Effector memory CD4-positive, alpha-beta T cell (primary cell): ENCODE measurements around the gene ATP2B1.

Experiments used
- DNase-seq, 3 donors: peaks; one replicate each; pipeline ENCODE4 v3.0.0-alpha.2; 2020
- H3K27ac ChIP-seq: 2 replicates; pipeline ENCODE4 v1.7.0; 2013; ENCODE audit warnings: mild to moderate bottlenecking, low read length, moderate library complexity; ENCODE audit not compliant: insufficient read depth, poor library complexity, severe bottlenecking
- H3K27me3 ChIP-seq: replicated peaks from 2 replicates; pipeline ENCODE4 v1.7.0; 2013; ENCODE audit warnings: mild to moderate bottlenecking, low read length; ENCODE audit not compliant: insufficient read depth, control insufficient read depth, poor library complexity, severe bottlenecking
- H3K36me3 ChIP-seq: 2 replicates; pipeline ENCODE4 v1.7.0; 2013; ENCODE audit warnings: mild to moderate bottlenecking, low read length, moderate library complexity; ENCODE audit not compliant: control insufficient read depth, insufficient read depth
- H3K4me1 ChIP-seq: 2 replicates; pipeline ENCODE4 v1.7.0; 2013; ENCODE audit warnings: low read length, mild to moderate bottlenecking; ENCODE audit not compliant: control insufficient read depth, insufficient read depth, poor library complexity, severe bottlenecking
- H3K4me3 ChIP-seq: 2 replicates; pipeline ENCODE4 v1.7.0; 2013; ENCODE audit warnings: low read length, low read depth, mild to moderate bottlenecking; ENCODE audit not compliant: insufficient read depth, poor library complexity, severe bottlenecking
- H3K9me3 ChIP-seq: 2 replicates; pipeline ENCODE4 v1.7.0; 2013; ENCODE audit warnings: mild to moderate bottlenecking, low read length, moderate library complexity; ENCODE audit not compliant: control insufficient read depth

Gene ATP2B1

DNA sequence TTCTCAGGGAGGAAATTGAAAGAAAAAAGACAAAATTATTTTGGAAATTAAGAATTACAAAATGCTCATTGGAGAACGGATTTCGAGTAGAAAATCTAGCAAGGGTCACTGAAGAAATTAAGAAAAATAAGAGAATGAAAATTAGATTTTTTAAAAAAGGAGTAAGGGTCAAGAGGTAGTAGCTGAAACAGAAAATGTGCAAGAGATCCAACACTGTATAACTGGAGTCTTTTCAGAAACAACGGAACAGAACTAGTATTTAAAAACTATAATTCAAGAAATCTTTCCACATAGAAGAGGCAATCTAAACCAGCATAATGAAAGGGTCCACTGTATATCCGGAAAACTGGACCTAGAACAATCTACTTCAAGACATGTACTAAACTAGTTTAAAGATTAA, 28.2 kb downstream of the ATP2B1 start:
- no peaks in the 10 kb centered on the region for H3K36me3 ChIP-seq

DNA sequence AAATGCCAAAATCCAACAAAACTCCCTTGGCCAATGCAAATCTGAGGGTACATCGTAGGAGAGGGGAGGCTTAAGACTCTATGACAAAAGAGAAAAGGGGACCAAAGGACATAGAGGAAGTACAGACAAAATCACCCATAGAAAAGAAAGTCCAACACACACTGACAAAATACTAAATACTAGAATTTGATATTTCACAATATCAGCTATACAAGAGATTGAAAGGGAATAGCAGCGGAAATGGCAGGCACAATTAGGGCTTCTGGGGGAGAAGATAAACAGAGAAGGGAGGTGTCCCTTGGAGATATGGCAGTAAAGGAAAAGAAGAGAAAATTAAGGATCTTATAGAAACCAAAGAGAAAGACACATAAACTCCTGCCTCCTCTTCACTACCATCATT, 29.0 kb downstream of the ATP2B1 start:
- no peak overlapping the region for H3K4me3 ChIP-seq
- no peaks in the 10 kb centered on the region for H3K36me3 ChIP-seq
- H3K27me3 ChIP-seq, result no peaks in the 10 kb centered on the region
- H3K4me1 ChIP-seq, result peaks cover 1% of the 10 kb centered on the region
- no peak overlapping the region for H3K27ac ChIP-seq
- DNase-seq, result no peak
- H3K9me3 ChIP-seq, result peaks cover 5% of the 10 kb centered on the region

More for the DNA sequence above, 28.2 kb downstream of the ATP2B1 start:
- Histone ChIP-seq H3K4me3 (no peak overlapping the region), H3K4me1 (peaks cover 4% of the 10 kb centered on the region), H3K9me3 (peaks cover 5% of the 10 kb centered on the region), H3K27me3 (no peaks in the 10 kb centered on the region), H3K27ac (no peak overlapping the region)
- no peak for DNase-seq

DNA sequence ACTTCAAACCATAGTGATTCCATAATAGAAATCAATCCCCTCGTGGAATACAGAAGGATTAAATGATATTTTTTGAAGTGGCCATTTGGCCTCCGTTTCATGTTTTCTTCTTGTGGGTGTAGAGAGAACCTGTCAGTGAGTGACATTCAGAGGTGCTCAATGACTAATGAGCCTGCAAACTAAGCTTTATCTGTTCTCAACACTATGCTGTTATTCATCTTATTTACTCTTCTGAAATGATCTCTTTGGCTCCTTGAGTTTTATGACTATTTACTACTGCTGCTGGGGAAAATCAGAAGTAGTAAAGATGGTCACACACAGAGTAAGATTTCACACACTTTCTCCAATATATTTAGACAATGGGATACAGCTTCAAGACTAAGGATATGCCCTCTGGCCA, 30.4 kb downstream of the ATP2B1 start:
- peaks cover 6% of the 10 kb centered on the region for H3K4me1 ChIP-seq
- H3K4me3 ChIP-seq, result no peak overlapping the region
- H3K36me3 ChIP-seq, result no peaks in the 10 kb centered on the region
- no peak overlapping the region for H3K27ac ChIP-seq
- H3K9me3 ChIP-seq, result peaks cover 5% of the 10 kb centered on the region
- no peak for DNase-seq
- H3K27me3 ChIP-seq, result no peaks in the 10 kb centered on the region

DNA sequence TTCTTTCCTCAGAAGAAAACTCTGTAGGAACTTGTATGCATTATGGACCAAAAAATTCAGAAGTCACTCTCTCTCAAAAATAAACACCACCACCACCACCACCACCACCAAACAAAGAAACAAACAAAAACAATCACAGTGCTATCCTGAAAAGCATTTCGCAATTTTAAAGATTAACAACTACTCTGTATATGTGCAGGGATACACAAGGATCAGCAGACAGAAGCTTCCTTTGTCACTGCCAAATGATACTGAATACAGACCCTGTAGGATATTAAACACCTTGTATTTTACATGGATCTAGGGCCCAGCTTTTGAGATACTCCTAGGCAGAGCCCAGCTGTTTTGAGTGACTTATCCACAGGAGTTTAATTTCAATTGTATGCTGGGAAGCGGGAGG, 31.7 kb downstream of the ATP2B1 start:
- Histone ChIP-seq H3K27ac (no peak overlapping the region), H3K4me3 (no peak overlapping the region), H3K27me3 (no peaks in the 10 kb centered on the region), H3K4me1 (peaks cover 6% of the 10 kb centered on the region), H3K36me3 (no peaks in the 10 kb centered on the region), H3K9me3 (peaks cover 5% of the 10 kb centered on the region)
- DNase-seq, result no peak

GRCh38 chr12:89674326-89674942, 34.2 kb downstream of the ATP2B1 start:
- H3K27me3 ChIP-seq, result no peaks in the 10 kb centered on the region
- H3K36me3 ChIP-seq, result no peaks in the 10 kb centered on the region
- H3K4me3 ChIP-seq, result no peak overlapping the region
- peaks cover 6% of the 10 kb centered on the region for H3K4me1 ChIP-seq
- DNase-seq, result no peak
- no peaks in the 10 kb centered on the region for H3K9me3 ChIP-seq
- no peak overlapping the region for H3K27ac ChIP-seq

- Histone ChIP-seq H3K4me1 (peaks cover 6% of the 10 kb centered on the region), H3K27ac (no peak overlapping the region)
Measured at GRCh38 chr12:89673603-89674002, 35.0 kb downstream of the ATP2B1 start.

DNA sequence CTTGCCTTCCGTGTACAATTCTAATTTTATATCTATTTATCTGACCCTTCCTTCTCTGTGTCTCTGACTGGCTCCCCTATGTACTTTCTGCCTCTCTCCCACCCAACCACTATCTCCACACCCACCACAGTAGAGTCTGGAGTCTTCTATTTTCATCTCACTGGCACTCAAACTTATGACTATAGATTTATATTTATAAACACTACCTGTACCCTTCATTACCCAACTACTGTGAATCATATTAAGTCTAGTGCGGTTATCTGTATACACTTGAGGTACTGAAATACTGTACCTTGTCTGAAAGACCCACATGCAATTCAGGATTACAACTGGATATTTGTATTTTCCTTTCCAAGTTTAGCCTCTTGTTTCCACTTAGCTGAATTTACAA, 36.1 kb downstream of the ATP2B1 start:
- H3K4me3 ChIP-seq, result no peak overlapping the region
- H3K9me3 ChIP-seq, result no peaks in the 10 kb centered on the region
- no peaks in the 10 kb centered on the region for H3K27me3 ChIP-seq
- no peak for DNase-seq
- H3K27ac ChIP-seq, result no peak overlapping the region
- no peaks in the 10 kb centered on the region for H3K36me3 ChIP-seq
- H3K4me1 ChIP-seq, result peaks cover 6% of the 10 kb centered on the region

More at GRCh38 chr12:89673603-89674002, 35.0 kb downstream of the ATP2B1 start:
- no peaks in the 10 kb centered on the region for H3K36me3 ChIP-seq
- no peaks in the 10 kb centered on the region for H3K9me3 ChIP-seq
- H3K27me3 ChIP-seq, result no peaks in the 10 kb centered on the region
- DNase-seq, result no peak
- H3K4me3 ChIP-seq, result no peak overlapping the region

DNA sequence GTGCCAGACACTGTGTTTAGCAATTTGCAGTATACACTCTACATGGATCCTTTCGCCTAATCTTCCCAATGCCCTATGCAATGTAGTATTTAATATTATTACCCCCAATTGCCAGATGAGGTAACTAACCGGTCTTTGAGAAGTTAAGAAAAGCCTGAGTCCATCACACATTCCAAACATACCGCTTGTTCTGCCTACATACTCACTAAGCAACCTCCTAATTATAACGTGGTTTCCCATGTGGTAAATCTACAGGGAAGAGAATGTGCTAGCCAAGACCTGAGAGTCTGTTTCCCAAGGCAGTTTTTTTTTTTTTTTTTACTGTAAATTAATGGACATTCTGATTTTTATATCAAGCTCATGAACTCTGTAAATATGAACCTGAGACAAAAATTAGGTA, 37.2 kb downstream of the ATP2B1 start:
- Histone ChIP-seq H3K4me1 (peaks cover 6% of the 10 kb centered on the region), H3K4me3 (no peak overlapping the region), H3K27me3 (no peaks in the 10 kb centered on the region), H3K9me3 (no peaks in the 10 kb centered on the region), H3K27ac (no peak overlapping the region), H3K36me3 (no peaks in the 10 kb centered on the region)
- DNase-seq, result no peak

GRCh38 chr12:89669197-89669596, 39.4 kb downstream of the ATP2B1 start:
- no peak overlapping the region for H3K27ac ChIP-seq
- no peak for DNase-seq
- H3K9me3 ChIP-seq, result no peaks in the 10 kb centered on the region
- H3K27me3 ChIP-seq, result no peaks in the 10 kb centered on the region
- peaks cover 2% of the 10 kb centered on the region for H3K4me1 ChIP-seq
- no peak overlapping the region for H3K4me3 ChIP-seq
- H3K36me3 ChIP-seq, result no peaks in the 10 kb centered on the region

DNA sequence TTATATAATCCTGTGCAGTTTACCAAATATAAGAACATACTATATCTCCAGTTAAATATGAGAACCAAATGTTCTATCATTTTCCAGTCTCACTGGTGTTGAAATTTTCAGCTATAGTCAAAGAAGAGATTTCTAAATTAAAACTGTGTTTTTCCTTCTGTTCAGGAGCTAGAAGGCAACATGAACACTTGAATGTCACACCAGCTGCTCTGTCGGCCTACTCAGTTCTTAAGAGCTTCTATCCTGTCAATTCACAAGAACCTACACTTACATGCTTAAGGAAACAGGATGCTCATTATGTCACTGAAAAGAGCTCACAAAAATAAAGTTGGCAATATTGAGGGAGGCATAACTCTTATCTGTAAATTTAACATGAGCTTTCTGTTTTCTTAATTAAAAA, 43.1 kb downstream of the ATP2B1 start:
- Histone ChIP-seq H3K27ac (no peak overlapping the region), H3K36me3 (no peaks in the 10 kb centered on the region), H3K4me1 (peaks cover 22% of the 10 kb centered on the region), H3K4me3 (no peak overlapping the region), H3K27me3 (no peaks in the 10 kb centered on the region), H3K9me3 (no peaks in the 10 kb centered on the region)
- DNase-seq, result no peak
